8988T (cell line): ENCODE results near the gene LPIN1.
"Not testable (repeated sequence)": the region's sequence is repeated elsewhere in the genome, so short reads cannot be mapped to it uniquely, and the experiment has no call there.

Experiments
- DNase-seq: peaks from one replicate; pipeline ENCODE4 v3.0.0; 2011

The LPIN1 gene

DNA sequence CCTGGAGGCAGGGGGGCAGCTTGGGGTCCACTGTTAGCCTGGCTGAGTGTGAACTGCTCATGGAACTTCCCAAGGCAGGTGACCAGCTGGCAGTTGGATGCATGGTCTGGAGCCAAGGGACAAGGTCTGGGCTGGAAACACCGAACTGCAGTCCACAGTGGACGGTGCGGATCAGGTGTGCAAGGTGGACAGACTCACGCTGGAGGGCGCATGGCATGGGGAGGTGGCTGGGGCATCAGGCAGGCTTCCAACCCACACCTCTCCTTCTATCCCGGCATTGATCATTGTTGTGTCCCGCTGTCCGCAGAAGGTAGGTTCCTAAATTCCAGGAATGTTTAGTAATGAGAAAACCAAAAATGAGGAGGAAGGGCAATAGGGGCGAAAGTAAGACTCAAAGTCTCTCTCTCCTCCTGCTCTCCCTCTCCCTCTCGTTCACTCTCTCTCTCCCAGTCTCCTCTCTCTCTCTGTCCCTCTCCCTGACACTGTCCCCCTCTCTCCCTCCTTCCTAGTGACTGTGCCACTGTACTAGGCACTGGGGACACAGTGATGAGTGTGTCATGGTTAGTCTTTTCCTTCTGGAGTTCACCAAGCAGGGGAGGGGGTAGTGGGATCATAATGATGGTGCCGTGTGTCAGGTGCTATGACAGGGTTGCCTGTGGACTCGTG is 30.3 kb upstream of the LPIN1 start:
- no peak for DNase-seq

DNA sequence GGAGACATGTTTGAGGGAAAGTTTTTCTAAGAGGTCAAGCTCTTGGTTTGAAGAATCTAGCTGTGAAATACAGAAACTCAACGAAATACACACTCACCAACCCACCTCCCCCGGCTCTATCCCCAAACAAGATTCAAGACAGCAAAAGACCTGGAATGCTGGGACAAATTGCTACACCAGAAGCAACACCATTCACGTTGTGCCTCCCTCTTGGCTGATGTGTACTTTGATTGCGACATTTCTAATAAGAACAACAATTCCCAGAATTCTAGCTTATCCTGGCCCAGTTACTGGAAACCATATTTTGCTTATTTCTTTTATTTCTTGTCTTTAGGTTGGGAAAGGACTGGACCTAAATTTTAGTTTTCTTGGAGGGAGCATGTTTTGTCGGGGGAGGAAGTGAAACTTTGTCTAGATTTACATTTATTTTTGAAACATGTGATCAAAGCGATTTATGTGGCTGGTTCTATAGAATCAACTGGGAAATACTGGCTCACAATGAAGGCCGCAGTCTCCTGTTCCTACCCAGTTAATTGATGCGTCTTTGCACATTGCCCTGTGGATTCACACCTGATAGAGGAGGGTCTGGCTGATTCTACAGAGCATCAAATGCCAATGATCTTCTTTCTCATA is 29.6 kb upstream of the LPIN1 start:
- no peak for DNase-seq

GRCh38 chr2:11717623-11718022 is 28.8 kb upstream of the LPIN1 start:
- DNase-seq, result no peak

DNA sequence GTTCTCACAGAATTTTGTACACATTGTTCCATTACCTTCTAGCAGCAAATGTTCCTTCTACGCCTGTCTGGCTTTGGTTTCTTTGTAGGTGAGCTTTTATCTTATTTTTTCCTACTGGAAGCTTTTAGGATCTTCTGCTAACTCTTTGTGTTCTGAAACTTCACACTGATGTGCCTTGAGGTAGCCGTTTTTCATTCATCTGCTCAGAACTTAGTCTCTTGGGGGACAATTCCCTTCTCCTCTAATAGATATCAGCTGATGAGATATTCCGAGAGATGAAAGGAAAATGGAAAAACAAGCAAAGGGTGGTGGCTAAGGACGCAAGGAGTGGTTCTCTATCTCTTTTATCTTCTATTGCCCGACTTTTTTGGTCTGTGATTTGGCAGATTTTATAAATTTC is 27.8 kb upstream of the LPIN1 start:
- DNase-seq, result no peak

GRCh38 chr2:11719230-11719977 is 27.0 kb upstream of the LPIN1 start:
- DNase-seq, result no peak

- no peak for DNase-seq
Observed at GRCh38 chr2:11720752-11721151, 25.7 kb upstream of the LPIN1 start.

- no peak for DNase-seq
Observed at GRCh38 chr2:11722292-11723060, 24.0 kb upstream of the LPIN1 start.

- DNase-seq, result no peak
Observed at GRCh38 chr2:11723061-11723371, 23.4 kb upstream of the LPIN1 start.

DNA sequence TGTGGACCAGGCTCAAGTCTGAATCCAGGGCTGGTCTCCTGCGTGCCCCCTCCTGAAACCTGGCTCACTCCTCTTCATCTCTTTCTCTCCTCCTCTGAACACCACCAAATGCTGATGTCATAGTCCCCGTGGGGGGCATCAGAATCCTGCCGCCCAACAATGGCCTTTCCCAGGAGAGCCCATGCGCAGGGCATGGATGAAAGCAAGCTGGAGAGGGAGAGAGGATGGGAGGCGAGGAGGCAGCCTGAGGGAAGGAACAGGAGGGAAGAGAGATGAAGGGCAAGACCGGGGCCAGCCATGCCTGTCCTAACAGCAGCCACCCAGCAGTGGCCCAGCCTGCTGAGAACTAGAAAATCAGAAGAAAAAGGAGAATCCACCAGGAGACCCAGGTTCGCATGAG is 22.3 kb upstream of the LPIN1 start:
- no peak for DNase-seq

GRCh38 chr2:11726384-11726783 is 20.0 kb upstream of the LPIN1 start:
- DNase-seq, result no peak

GRCh38 chr2:11729362-11730212 is 16.8 kb upstream of the LPIN1 start:
- DNase-seq, result no peak

- not testable (repeated sequence) for DNase-seq
Observed at GRCh38 chr2:11731214-11731984, 15.0 kb upstream of the LPIN1 start.

- DNase-seq, result no peak
Observed at GRCh38 chr2:11732587-11732986, 13.8 kb upstream of the LPIN1 start.

GRCh38 chr2:11737852-11738251 is 8.6 kb upstream of the LPIN1 start:
- DNase-seq, result not testable (repeated sequence)

- no peak for DNase-seq
Observed at GRCh38 chr2:11738589-11739436, 7.6 kb upstream of the LPIN1 start.

GRCh38 chr2:11740723-11741122 is 5.7 kb upstream of the LPIN1 start:
- no peak for DNase-seq

DNA sequence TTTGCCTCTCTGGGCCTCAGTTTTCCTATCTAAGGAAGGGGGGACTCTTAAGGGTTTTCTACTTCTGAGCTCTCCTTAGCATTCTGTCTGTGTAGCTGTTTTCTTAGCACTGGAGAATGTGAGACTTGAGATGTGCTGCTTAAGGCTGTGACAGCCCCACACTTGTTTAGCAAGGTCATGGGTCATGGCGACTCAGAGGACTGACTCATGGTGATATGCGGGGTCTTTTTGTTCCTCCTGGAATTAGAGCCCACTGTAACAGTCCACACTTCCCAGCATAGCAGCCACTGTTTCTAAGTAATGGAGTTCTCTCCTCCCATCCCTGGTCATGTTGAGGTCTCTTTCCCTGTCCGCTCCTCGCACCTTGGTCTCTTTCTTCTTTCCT is 4.1 kb upstream of the LPIN1 start:
- no peak for DNase-seq

GRCh38 chr2:11742702-11743357 is 3.6 kb upstream of the LPIN1 start:
- DNase-seq, result no peak

GRCh38 chr2:11743366-11743765 is 3.1 kb upstream of the LPIN1 start:
- no peak for DNase-seq

- peak; percentile 97 for DNase-seq
Observed at GRCh38 chr2:11743846-11744553, 2.4 kb upstream of the LPIN1 start.
